WERI-Rb-1 (cell line): ENCODE data around the gene ZNF236.
A peak's percentile ranks its signal among the peaks of the same experiment; 100 is the strongest.

ENCODE experiments used
- DNase-seq: peaks from one replicate; pipeline ENCODE4 v3.0.0-alpha.2; 2020
- H3K27ac ChIP-seq: fragments of 250-450 bp; sonication (Bioruptor Pico); 2 replicates; pipeline ENCODE4 v1.5.1; 2020; ENCODE audit warnings: mild to moderate bottlenecking, moderate library complexity
- H3K27me3 ChIP-seq: fragments of 250-450 bp; sonication (Bioruptor Pico); 2 replicates; pipeline ENCODE4 v1.5.1; 2021; ENCODE audit warnings: mild to moderate bottlenecking, low read depth, moderate library complexity; ENCODE audit not compliant: insufficient read depth, severe bottlenecking
- H3K36me3 ChIP-seq: fragments of 250-450 bp; sonication (Bioruptor Pico); 2 replicates; pipeline ENCODE4 v1.5.1; 2020; ENCODE audit warnings: mild to moderate bottlenecking, moderate library complexity
- H3K4me3 ChIP-seq: 2 replicates; pipeline ENCODE4 v1.5.1; 2011; ENCODE audit warnings: low read depth, mild to moderate bottlenecking, control low read depth, low read length
- H3K9me3 ChIP-seq: fragments of 250-450 bp; sonication (Bioruptor Pico); 2 replicates; pipeline ENCODE4 v1.5.1; 2021; ENCODE audit warnings: mild to moderate bottlenecking, moderate library complexity; ENCODE audit not compliant: severe bottlenecking
- TF ChIP-seq, protein P1 (sequence below): IDR thresholded peaks from 2 replicates; pipeline ENCODE4 v1.5.1; 2011; ENCODE audit warnings: low read depth, mild to moderate bottlenecking, control low read depth, inconsistent platforms, low read length

Gene ZNF236

DNA sequence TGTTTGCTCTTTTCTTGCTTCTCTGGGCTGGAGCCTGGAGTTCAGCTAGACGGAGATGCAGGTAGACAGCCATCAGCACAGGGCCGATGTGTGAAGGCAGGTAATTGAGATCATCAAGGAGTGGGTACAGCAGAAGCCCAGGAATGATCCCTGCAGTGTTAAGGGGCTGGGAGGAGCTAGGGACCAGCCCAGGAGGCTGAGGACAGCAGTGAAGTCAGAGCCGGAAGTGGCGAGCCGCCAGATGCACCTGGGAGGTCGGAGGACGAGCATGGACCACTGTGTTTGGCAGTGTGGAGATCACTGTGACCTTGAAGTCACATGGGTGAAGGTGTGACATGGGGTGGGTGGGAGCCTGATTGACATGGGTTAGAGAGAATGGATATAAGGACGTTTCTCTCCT, 6.2 kb upstream of the ZNF236 start:
- H3K4me3 ChIP-seq, result no peak overlapping the region
- H3K27ac ChIP-seq, result no peak overlapping the region
- no peak for DNase-seq
- H3K27me3 ChIP-seq, result no peaks in the 10 kb centered on the region
- H3K36me3 ChIP-seq, result peaks cover 23% of the 10 kb centered on the region
- TF ChIP-seq, protein P1, sequence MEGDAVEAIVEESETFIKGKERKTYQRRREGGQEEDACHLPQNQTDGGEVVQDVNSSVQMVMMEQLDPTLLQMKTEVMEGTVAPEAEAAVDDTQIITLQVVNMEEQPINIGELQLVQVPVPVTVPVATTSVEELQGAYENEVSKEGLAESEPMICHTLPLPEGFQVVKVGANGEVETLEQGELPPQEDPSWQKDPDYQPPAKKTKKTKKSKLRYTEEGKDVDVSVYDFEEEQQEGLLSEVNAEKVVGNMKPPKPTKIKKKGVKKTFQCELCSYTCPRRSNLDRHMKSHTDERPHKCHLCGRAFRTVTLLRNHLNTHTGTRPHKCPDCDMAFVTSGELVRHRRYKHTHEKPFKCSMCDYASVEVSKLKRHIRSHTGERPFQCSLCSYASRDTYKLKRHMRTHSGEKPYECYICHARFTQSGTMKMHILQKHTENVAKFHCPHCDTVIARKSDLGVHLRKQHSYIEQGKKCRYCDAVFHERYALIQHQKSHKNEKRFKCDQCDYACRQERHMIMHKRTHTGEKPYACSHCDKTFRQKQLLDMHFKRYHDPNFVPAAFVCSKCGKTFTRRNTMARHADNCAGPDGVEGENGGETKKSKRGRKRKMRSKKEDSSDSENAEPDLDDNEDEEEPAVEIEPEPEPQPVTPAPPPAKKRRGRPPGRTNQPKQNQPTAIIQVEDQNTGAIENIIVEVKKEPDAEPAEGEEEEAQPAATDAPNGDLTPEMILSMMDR, result no peak
- no peaks in the 10 kb centered on the region for H3K9me3 ChIP-seq

DNA sequence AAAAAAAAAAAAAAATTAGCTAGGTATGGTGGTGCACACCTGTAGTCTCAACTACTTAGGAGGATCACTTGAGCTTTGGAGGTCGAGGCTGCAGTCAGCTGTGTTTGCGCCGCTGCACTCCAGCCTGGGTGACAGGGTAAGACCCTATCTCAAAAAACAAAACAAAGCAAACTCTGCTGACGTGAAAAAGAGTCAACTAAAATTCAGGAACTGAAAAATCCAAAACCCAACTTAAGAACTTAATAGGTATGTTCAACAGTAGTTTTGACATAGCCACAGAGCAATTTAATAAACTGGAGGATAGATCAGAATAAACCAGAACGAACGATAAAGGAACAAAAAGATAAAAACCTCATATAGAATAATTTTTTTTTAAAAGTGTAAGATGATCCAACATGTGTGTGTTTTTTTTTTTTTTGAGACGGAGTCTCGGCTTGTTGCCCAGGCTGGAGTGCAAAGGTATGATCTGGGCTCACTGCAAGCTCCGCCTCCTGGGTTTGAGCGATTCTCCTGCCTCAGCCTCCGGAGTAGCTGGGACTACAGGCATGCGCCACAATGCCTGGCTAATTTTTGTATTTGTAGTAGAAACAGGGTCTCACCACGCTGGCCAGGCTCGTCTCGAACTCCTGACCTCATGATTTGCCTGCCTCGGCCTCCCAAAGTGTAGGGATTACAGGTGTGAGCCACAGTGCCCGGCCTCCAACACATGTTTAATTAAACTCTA, 4.3 kb upstream of the ZNF236 start:
- TF ChIP-seq, protein P1, result no peak
- Histone ChIP-seq H3K9me3 (peaks cover 2% of the 10 kb centered on the region), H3K27ac (no peak overlapping the region), H3K4me3 (no peak overlapping the region), H3K36me3 (peaks cover 28% of the 10 kb centered on the region), H3K27me3 (no peaks in the 10 kb centered on the region)
- no peak for DNase-seq

DNA sequence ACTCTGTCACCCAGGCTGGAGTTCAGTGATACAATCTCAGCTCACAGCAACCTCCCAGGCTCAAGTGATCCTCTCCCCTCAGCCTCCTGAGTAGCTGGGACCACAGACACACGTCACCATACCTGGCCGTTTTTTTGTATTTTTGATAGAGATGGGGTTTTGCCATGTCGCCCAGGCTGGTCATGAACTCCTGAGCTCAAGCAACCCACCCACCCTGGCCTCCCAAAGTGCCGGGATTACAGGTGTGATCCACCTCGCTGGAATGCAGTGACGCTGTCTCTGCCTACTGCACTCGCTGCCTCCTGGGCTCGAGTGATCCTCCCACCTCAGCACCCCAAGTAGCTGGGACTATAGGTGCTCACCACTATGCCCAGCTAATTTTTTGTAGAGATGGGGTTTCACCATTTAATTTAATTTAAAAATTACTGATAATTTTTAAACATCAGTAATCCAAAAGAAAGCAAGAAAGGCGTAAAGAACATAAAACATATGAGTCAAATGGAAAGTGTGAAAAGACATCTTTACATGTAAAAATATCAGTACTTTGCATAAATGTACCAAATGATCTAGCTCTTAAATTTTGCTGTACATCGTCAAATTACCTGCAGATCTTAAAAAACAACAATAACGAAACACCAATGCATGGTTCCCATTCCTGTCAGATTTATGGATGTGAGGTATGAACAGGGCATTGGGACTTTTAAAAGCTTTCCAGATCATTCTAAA, 2.8 kb upstream of the ZNF236 start:
- no peak for DNase-seq
- TF ChIP-seq, protein P1, result no peak
- H3K36me3 ChIP-seq, result peaks cover 28% of the 10 kb centered on the region
- no peak overlapping the region for H3K27ac ChIP-seq
- H3K27me3 ChIP-seq, result no peaks in the 10 kb centered on the region
- no peak overlapping the region for H3K4me3 ChIP-seq
- H3K9me3 ChIP-seq, result peaks cover 2% of the 10 kb centered on the region

DNA sequence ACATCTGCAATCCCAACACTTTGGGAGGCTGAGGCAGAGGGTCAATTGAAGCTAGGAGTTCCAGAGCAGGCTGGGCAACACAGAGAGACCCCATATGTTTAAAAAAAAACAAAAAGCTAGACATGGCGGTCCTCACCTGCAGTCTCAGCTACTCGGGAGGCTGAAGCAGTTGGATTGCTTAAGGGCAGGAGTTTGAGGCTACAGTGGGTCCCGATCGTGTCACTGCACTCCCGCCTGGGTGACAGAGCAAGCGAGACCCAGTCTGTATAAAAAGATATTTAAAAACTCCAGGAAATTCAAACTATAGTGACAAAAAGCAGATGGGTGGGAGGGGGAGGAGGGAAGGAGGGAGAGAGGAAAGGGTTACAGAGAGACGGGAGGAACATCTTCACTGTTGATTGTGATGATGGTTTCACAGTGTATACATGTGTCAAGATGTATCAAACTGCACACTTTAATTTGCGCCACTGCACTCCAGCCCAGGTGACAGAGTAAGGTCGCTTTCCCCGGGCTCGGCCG, 942 bp upstream of the ZNF236 start:
- Histone ChIP-seq H3K27me3 (no peaks in the 10 kb centered on the region), H3K27ac (peak overlapping the region; percentile 99), H3K4me3 (peak overlapping the region; percentile 79), H3K36me3 (peaks cover 21% of the 10 kb centered on the region), H3K9me3 (peaks cover 2% of the 10 kb centered on the region)
- TF ChIP-seq, protein P1, result no peak
- no peak for DNase-seq

DNA sequence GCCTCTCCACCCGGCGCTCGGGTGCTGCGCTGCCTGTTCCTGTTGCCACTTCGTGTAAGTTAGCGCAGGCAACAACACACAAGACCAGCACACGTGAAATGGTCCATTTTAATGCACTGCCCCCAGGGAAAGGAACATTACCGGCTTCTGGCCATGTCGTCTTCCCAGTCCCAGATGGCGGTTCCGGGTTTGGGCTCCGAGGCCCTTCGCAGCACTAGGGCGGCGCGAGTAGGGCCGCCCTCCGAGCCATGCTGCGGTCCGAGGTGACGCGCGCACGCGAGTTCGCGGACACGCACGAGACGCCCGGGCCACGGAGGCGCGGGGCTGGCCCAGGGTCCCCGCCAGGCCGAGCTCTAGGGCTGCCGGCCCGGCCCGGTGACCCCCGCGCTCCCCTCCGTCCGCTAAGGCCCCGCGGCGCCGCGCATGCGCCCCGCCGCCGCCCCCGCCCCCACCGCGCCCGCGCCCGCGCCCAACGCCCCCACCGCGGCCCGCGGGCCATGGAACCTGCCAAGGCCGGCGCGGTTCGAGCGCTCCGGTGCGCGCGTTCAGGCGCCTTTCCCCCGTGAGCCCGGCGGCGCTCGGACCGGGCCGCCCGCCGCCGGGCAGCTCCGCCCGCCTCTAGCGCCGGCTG, 367 bp upstream of the ZNF236 start:
- peak; percentile 55 for DNase-seq
- TF ChIP-seq, protein P1, result no peak
- peak overlapping the region; percentile 79 for H3K4me3 ChIP-seq
- H3K9me3 ChIP-seq, result peaks cover 2% of the 10 kb centered on the region
- peaks cover 21% of the 10 kb centered on the region for H3K36me3 ChIP-seq
- no peaks in the 10 kb centered on the region for H3K27me3 ChIP-seq
- H3K27ac ChIP-seq, result peak overlapping the region; percentile 99
